Kidney (tissue), 14 donors: ENCODE measurements around the gene SORBS2. TPM values are rescaled to one million over a fixed set of nuclear protein-coding genes. Genes with fewer than 3 reads are reported as not detected.

ENCODE experiments used
- DNase-seq, 5 donors: peaks; one replicate each; pipeline ENCODE4 v3.0.0-alpha.2; 2013 to 2020
- FAIRE-seq: peaks from 2 replicates; lab custom pipeline; 2012; peaks lifted over from hg19 to GRCh38; lab: Jason Lieb, UNC
- H3K27ac ChIP-seq, 2 donors: one replicate each; pipeline ENCODE4 v1.7.0; 2013; ENCODE audit warnings: low read depth in 2 of 2, low read length in 2 of 2, inconsistent platforms in 1 of 2
- H3K27me3 ChIP-seq: one replicate; pipeline ENCODE4 v1.7.1; 2013; ENCODE audit warnings: low read length, inconsistent platforms; ENCODE audit not compliant: control insufficient read depth, insufficient read depth
- H3K36me3 ChIP-seq, 3 donors: one replicate each; pipeline versions ENCODE4 v1.7.0 to v1.7.1; 2013; ENCODE audit warnings: low read length in 3 of 3, control low read depth in 1 of 3, inconsistent platforms in 1 of 3; ENCODE audit not compliant: insufficient read depth in 3 of 3, control insufficient read depth in 2 of 3
- H3K4me1 ChIP-seq, 3 donors: one replicate each; pipeline versions ENCODE4 v1.7.0 to v1.7.1; 2013; ENCODE audit warnings: low read length in 3 of 3, inconsistent platforms in 1 of 3, low read depth in 1 of 3; ENCODE audit not compliant: control insufficient read depth in 2 of 3, insufficient read depth in 2 of 3
- H3K4me3 ChIP-seq, 3 donors: one replicate each; pipeline versions ENCODE4 v1.7.0 to v1.8.1; 2013; ENCODE audit warnings: low read length in 3 of 3, control low read depth in 1 of 3, inconsistent platforms in 1 of 3
- H3K9ac ChIP-seq, 3 donors: one replicate each; pipeline versions ENCODE4 v1.7.0 to v1.7.1; 2013; ENCODE audit warnings: low read length in 3 of 3, control low read depth in 1 of 3, inconsistent platforms in 1 of 3
- H3K9me3 ChIP-seq, 3 donors: one replicate each; pipeline versions ENCODE4 v1.7.0 to v1.7.1; 2013; ENCODE audit warnings: low read length in 3 of 3, control low read depth in 1 of 3, inconsistent platforms in 1 of 3; ENCODE audit not compliant: control insufficient read depth in 2 of 3, insufficient read depth in 1 of 3
- CTCF ChIP-seq: IDR thresholded peaks from 3 replicates; pipeline ENCODE4 v1.5.1; 2012; ENCODE audit warnings: mild to moderate bottlenecking, moderate library complexity, borderline replicate concordance; ENCODE audit not compliant: insufficient read depth; ENCODE audit errors: extremely low read depth
- intact Hi-C: fragments of 100-400 bp; cut with DNase I; formaldehyde crosslinking; loops from one replicate; pipeline ENCODE4 v1.11.1; 2022
- polyA plus RNA-seq: library from polyadenylated mRNA; stranded (reverse); fragments of 350-450 nt; fragmentation: Illumina TruSeq; extraction: RNeasy Lipid Tissue Mini Kit (QIAGEN cat#74804); gene quantifications from one replicate; pipeline ENCODE4 v1.2.3, GENCODE V29; 2014; ENCODE audit warnings: low read depth, low replicate concordance; ENCODE audit not compliant: insufficient read depth
- total RNA-seq: library from RNA; stranded (reverse); fragmentation: NEBNext Ultra II Directional; extraction: Animal tissue kit (Norgen Biotek cat#: 25700); gene quantifications from one replicate; pipeline ENCODE4 v1.2.1, GENCODE V29; 2021
- donor health status: control.
- donor health status: control.
- donor health status: control.
- donor health status: control.
- donor health status: control.
- donor health status: DM: yes; HTN: yes; CAD: no.
- donor health status: Normal renal cell carcinoma (clear cell type).

The SORBS2 gene
- total and polyA plus RNA-seq, 2 donors from 2014 or later = 26.0 to 127 TPM

- H3K4me3 ChIP-seq = no peak overlapping the region
- H3K4me1 ChIP-seq = peaks cover 1 to 18% (median 9%) of the 10 kb centered on the region in 3 donors
- no peaks in the 10 kb centered on the region for H3K27me3 ChIP-seq
- DNase-seq (no peak), FAIRE-seq (no peak)
- TF ChIP-seq CTCF = no peak
- H3K27ac ChIP-seq = no peak overlapping the region
- H3K36me3 ChIP-seq = no peaks in the 10 kb centered on the region
- H3K9me3 ChIP-seq = no peaks in the 10 kb centered on the region
- H3K9ac ChIP-seq = no peak overlapping the region
- intact Hi-C loops = no loop called here
These were observed 98.7 kb downstream of the SORBS2 start for GRCh38 chr4:185713272-185713671.

GRCh38 chr4:185712350-185713024 lies 99.5 kb downstream of the SORBS2 start:
- H3K27me3 ChIP-seq = no peaks in the 10 kb centered on the region
- peak overlapping the region in 1 of 2 donors; percentile 8 for H3K27ac ChIP-seq
- no peak for TF ChIP-seq CTCF
- no peaks in the 10 kb centered on the region for H3K36me3 ChIP-seq
- H3K4me3 ChIP-seq = no peak overlapping the region
- peaks cover 0 to 14% (median 9%) of the 10 kb centered on the region in 3 donors for H3K4me1 ChIP-seq
- no peak overlapping the region for H3K9ac ChIP-seq
- DNase-seq (no peak), FAIRE-seq (no peak)
- no peaks in the 10 kb centered on the region for H3K9me3 ChIP-seq
- intact Hi-C loops = no loop called here

GRCh38 chr4:185711726-185712125 lies 100.3 kb downstream of the SORBS2 start:
- FAIRE-seq = no peak
- H3K4me1 ChIP-seq = peaks cover 0 to 8% (median 4%) of the 10 kb centered on the region in 3 donors

More at GRCh38 chr4:185711726-185712125, 100.3 kb downstream of the SORBS2 start:
- Histone ChIP-seq H3K27ac (no peak overlapping the region), H3K9ac (no peak overlapping the region), H3K36me3 (no peaks in the 10 kb centered on the region), H3K27me3 (no peaks in the 10 kb centered on the region), H3K4me3 (no peak overlapping the region), H3K9me3 (no peaks in the 10 kb centered on the region)
- DNase-seq = no peak
- intact Hi-C loops = no loop called here
- no peak for TF ChIP-seq CTCF
